ENCODE measurements around the gene CDS2.

DNA sequence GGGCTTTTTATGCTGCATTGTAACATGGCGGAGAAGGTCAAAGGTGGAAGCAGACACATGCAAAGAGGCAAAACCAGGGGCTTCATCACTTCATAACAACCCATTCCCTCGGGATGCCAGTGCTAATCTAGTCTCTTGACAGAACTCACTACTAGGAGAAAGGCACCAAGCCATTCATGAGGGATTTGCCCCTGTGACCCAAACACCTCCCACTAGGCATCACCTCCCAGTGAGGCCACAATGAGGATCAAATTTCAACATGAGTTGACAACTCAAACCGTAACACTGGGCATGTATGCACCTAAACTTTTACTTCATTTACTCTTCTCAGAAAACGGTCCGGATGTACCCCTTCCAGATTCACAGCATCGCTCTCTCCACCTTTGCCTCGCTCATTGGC, 61.9 kb downstream of the CDS2 start:
- TF ChIP-seq EZH2 (IDR thresholded peaks at IDR 0.05; ENCODE audit: borderline replicate concordance, low read depth, low read length, poor library complexity, severe bottlenecking) (no peak), CTCF (conservative IDR thresholded peaks at IDR 0.05; ENCODE audit: low read depth, low read length) (no peak)
